ENCODE results near the gene PRICKLE4. TPM values are rescaled to one million over a fixed set of nuclear protein-coding genes. Genes with fewer than 3 reads are reported as not detected.

The PRICKLE4 gene
- total RNA-seq, 1 experiment from 2014 or later = 2.9 TPM

- no peak overlapping the region for H2AFZ ChIP-seq (ENCODE audit: low read depth, low read length, poor library complexity, severe bottlenecking)
- no peak for DNase-seq (ENCODE audit: low read depth, low spot score)
- H3K27me3 ChIP-seq (ENCODE audit: insufficient read depth, low read length) = no peaks in the 10 kb centered on the region
- H3K79me2 ChIP-seq (ENCODE audit: insufficient read depth, low read length) = no peaks in the 10 kb centered on the region
- BruUV-seq (replicated peaks) = no TSS peak
- H3K9me2 ChIP-seq (ENCODE audit: insufficient read depth) = peaks cover 4% of the 10 kb centered on the region; the same call in 1 of the 2 replicates
- ChIA-PET POLR2A (no interaction called here), RAD21 (ENCODE audit: low non-redundant PET in 1 of 2, low total read pairs in 2 of 2, uncharacterized antibody in 2 of 2, unreplicated experiment in 2 of 2) (no interaction called here), CTCF (no interaction called here)
- TF ChIP-seq YY1 (IDR thresholded peaks at IDR 0.05; ENCODE audit: extremely low read depth, insufficient replicate concordance, low read depth, low read length) (no peak), SRF (IDR thresholded peaks at IDR 0.05; ENCODE audit: low read depth) (no peak), CEBPB (IDR thresholded peaks at IDR 0.05; ENCODE audit: low read depth) (no peak), FOSL1 (IDR thresholded peaks at IDR 0.05; ENCODE audit: low read depth) (no peak), ELF1 (IDR thresholded peaks at IDR 0.05; ENCODE audit: borderline replicate concordance, low read depth) (no peak), SP1 (IDR thresholded peaks at IDR 0.05; ENCODE audit: low read depth) (no peak), RAD21 (IDR thresholded peaks at IDR 0.05; ENCODE audit: low read depth) (no peak), POLR2AphosphoS5 (IDR thresholded peaks at IDR 0.05; ENCODE audit: low read depth, low read length) (no peak), EGR1 (IDR thresholded peaks at IDR 0.05; ENCODE audit: low read depth) (no peak), SIN3A (IDR thresholded peaks at IDR 0.05; ENCODE audit: low read depth) (no peak)
- TF ChIP-seq, protein P1, sequence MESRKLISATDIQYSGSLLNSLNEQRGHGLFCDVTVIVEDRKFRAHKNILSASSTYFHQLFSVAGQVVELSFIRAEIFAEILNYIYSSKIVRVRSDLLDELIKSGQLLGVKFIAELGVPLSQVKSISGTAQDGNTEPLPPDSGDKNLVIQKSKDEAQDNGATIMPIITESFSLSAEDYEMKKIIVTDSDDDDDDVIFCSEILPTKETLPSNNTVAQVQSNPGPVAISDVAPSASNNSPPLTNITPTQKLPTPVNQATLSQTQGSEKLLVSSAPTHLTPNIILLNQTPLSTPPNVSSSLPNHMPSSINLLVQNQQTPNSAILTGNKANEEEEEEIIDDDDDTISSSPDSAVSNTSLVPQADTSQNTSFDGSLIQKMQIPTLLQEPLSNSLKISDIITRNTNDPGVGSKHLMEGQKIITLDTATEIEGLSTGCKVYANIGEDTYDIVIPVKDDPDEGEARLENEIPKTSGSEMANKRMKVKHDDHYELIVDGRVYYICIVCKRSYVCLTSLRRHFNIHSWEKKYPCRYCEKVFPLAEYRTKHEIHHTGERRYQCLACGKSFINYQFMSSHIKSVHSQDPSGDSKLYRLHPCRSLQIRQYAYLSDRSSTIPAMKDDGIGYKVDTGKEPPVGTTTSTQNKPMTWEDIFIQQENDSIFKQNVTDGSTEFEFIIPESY (IDR thresholded peaks at IDR 0.05; ENCODE audit: extremely low read depth, insufficient replicate concordance, low read length) = no peak
- TF ChIP-seq, protein P2, sequence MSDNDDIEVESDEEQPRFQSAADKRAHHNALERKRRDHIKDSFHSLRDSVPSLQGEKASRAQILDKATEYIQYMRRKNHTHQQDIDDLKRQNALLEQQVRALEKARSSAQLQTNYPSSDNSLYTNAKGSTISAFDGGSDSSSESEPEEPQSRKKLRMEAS (IDR thresholded peaks at IDR 0.05) = no peak
- TF ChIP-seq, protein P3, sequence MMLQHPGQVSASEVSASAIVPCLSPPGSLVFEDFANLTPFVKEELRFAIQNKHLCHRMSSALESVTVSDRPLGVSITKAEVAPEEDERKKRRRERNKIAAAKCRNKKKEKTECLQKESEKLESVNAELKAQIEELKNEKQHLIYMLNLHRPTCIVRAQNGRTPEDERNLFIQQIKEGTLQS (IDR thresholded peaks at IDR 0.05) = no peak
- no peak overlapping the region for H3K4me2 ChIP-seq (ENCODE audit: low read length)
- no peaks in the 10 kb centered on the region for H3K9me3 ChIP-seq (ENCODE audit: control insufficient read depth in 1 of 2, insufficient read depth in 1 of 2, low read depth in 1 of 2, low read length in 2 of 2)
- H3K9ac ChIP-seq (ENCODE audit: low read length) = no peak overlapping the region
- no peak for ATAC-seq
- no peak overlapping the region for H3K27ac ChIP-seq (ENCODE audit: low read depth, low read length)
- H3K4me1 ChIP-seq (ENCODE audit: control insufficient read depth in 1 of 2, insufficient read depth in 2 of 2, low read length in 2 of 2) = no peaks in the 10 kb centered on the region
- intact Hi-C loops (cut with micrococcal nuclease) = no loop called here
- no peaks in the 10 kb centered on the region for H4K20me1 ChIP-seq (ENCODE audit: insufficient read depth)
- H3K36me3 ChIP-seq (ENCODE audit: control insufficient read depth in 1 of 2, insufficient read depth in 2 of 2, low read length in 2 of 2) = no peaks in the 10 kb centered on the region
- no peak overlapping the region for H3K4me3 ChIP-seq (replicated peaks in 1 of 2; ENCODE audit: low read depth in 1 of 2, low read length in 2 of 2)
Observed at GRCh38 chr6:41836022-41836659, 55.6 kb downstream of the PRICKLE4 start.

All from HCT116 (cell line).